Hematopoietic multipotent progenitor cell (in vitro differentiated cells): ENCODE data around the gene MTHFD1L. TPM values are rescaled to one million over a fixed set of nuclear protein-coding genes. Genes with fewer than 3 reads are reported as not detected.
"Not testable (repeated sequence)": the region's sequence is repeated elsewhere in the genome, so short reads cannot be mapped to it uniquely, and the experiment has no call there.

Experiments used
- DNase-seq, 3 donors: peaks; one replicate each; pipeline ENCODE4 v3.0.0-alpha.2; 2011 to 2015; ENCODE audit warnings: low read depth in 2 of 3, low spot score in 2 of 3
- total RNA-seq: library from RNA; depleted of rRNA; stranded (reverse); fragments of >200 nt; gene quantifications from one replicate; pipeline ENCODE4 v1.2.3, GENCODE V29; 2012

The MTHFD1L gene
- total RNA-seq, 1 donor = 9.2 TPM

- DNase-seq = not testable (repeated sequence)
Observed at GRCh38 chr6:151036211-151036721, 170.8 kb downstream of the MTHFD1L start.

DNA sequence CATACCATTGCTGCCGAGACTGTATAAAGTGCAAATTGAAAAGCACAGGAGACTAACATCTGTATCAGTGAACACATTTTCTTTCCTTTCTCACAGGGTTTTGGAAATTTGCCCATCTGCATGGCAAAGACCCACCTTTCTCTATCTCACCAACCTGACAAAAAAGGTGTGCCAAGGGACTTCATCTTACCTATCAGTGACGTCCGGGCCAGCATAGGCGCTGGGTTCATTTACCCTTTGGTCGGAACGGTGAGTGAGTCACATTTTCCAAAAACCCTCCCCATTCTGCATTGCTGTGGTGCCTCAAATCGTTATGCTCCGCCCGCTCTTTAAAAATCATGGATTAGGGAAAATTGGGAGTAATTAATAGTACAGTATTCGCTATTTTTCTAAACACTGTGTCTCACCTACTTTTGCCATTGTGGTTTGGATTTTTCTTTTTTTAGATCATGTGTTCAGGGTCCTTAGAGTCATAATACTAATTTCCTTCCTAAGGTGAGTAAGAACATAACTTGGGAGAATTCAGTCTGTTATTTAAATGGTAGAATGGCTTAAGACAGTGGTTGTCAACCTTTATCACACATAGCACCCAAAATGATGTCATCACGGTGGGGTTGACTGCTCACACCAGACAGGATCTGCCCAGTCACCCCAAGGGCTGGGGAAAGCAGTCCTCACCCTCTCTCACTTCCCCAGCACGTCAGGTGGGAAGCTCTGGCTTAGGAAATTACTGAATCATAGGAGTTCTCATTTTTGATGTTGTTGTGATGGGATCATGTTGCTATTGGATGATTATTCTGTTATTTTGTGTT is 171.6 kb downstream of the MTHFD1L start:
- no peak for DNase-seq

DNA sequence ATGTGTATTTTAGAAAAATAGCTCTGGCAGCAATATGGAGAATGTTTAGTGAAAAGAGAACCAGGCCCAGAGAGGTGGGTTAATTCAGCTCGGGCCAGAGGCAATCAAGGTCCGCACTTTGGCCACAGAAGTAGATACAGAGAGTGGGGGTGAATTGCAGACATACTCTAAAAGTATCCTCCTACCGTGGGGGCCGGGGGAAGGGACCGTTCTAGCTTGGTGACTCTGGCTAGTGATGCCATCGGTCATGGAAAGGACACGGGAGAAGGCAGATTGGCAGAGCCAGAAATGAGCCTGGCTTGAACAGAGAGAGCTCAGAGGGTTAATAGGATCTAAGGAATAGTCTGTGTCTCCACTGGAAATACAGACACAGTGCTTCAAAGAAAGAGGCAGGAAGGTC is 173.1 kb downstream of the MTHFD1L start:
- DNase-seq = no peak

- peak in 2 of 3 donors; percentile 82 to 88 for DNase-seq
Observed at GRCh38 chr6:151040888-151041521, 175.5 kb downstream of the MTHFD1L start.

- no peak for DNase-seq
Observed at GRCh38 chr6:151041686-151042085, 176.2 kb downstream of the MTHFD1L start.

- not testable (repeated sequence) for DNase-seq
Observed at GRCh38 chr6:151042911-151043330, 177.4 kb downstream of the MTHFD1L start.

- no peak for DNase-seq
Observed at GRCh38 chr6:151043944-151044343, 178.4 kb downstream of the MTHFD1L start.

DNA sequence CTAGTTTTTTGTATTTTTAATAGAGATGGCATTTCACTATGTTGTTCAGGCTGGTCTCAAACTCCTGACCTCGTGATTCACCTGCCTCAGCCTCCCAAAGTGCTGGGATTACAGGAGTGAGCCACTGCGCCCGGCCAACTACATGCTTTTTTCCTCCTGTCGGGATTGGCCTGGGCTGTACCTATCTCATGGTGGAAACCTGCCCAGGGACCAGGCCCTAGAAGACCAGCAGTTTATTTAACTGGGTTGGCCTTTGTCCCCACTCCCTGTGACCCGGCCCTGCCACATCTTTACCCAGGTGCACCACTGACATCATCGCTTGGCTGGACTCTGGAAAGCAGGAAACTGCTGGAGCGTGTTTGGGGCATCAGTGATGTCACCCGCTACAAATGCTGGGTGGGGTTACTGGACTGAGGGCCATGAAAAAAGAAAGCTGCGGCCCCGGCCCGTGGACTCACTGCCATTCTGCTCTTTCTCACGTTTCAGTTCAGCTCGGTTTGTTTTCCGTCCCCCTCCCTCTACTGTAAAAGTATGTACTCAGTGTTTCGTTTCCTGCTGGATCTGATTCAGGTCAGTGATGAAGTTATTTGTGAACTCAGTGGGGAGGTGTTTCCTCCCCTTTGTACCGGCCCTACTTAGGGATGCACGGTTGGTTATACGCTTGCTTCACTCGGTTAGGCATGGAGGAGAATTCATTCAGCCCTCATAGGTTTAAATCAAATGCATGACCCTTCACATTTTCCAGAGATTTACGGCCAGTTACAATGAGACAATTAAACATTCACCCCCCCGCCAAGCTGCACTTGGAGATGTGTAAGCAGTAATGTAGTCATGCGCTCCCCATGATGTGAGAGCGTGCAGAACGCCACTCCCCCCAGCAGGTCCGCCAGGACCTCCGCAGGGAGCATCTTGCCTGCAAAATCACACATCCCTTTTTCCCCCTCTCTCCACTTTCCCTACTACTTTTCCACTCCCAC is 179.3 kb downstream of the MTHFD1L start:
- no peak for DNase-seq

DNA sequence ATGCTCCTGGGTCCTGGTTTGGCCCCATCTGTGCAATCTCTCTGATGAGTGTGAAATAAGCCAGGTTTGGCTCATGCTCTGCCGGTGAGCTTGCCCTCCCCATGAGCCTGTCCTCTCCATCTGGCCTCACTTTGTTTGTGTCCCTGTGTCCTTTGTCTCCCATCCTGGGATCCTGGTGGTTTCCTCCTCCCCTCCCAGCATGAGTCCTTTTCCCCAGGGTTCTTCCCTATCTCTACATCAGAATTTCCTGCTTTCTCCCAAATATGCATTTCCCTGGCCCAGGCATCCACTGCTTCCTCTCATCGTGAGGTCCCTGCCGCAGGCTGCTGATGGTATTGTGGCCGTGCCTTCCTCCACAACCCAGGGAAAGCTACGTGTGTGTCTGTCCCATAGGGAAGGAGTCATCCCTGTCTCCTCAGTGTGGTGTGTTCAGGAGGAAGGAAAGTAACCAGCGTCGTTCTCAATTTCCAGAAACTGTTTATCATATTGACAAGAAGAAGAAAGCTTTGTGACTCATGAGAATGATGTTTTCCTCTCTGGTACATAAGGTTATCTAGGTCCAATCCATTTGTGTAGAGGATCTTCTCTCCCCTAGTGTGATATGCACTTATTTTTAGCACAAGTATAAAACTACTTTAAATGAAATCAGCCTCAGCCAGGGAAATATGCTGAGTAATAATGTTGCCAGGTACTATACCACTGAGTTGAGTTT is 180.2 kb downstream of the MTHFD1L start:
- not testable (repeated sequence) for DNase-seq

DNA sequence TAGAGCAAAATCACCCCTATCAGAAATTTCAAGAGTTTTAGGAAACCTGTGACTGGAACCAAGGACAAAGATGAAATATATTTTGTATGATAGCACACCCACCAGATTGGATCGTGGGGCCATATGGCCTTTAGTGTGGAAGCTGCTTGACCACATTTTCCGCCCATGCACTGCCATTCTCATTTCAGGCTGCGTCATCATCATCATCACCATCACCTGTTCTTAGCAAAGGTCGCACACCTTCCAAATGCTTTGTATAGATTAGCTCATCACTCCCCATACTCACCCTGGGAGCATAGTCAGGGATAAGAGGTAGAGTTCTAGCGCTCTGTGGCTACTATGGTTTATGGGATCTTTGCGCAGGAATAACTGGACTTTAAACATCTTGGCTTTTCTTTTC is 185.7 kb downstream of the MTHFD1L start:
- DNase-seq = no peak

- DNase-seq = no peak
Observed at GRCh38 chr6:151052021-151052646, 186.6 kb downstream of the MTHFD1L start.

DNA sequence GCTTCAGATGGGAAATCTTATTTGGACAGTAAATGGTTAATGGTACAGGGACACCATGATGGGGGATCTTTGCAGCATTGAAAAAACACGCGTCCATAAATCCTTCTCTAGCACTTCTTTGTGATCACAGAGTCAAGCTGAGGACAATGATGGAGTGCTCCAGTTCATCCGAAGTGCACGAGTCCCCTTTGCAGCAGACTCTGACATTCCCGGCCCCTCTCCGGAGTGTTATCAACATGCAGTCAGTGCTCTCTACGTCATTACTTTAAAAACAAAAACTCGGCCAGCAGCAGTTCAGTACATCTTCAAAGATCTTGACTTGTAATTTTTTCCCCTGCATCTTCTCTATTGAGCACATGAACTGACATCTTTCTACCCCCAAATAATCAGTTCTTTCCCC is 188.8 kb downstream of the MTHFD1L start:
- no peak for DNase-seq

- no peak for DNase-seq
Observed at GRCh38 chr6:151056230-151056907, 190.9 kb downstream of the MTHFD1L start.

DNA sequence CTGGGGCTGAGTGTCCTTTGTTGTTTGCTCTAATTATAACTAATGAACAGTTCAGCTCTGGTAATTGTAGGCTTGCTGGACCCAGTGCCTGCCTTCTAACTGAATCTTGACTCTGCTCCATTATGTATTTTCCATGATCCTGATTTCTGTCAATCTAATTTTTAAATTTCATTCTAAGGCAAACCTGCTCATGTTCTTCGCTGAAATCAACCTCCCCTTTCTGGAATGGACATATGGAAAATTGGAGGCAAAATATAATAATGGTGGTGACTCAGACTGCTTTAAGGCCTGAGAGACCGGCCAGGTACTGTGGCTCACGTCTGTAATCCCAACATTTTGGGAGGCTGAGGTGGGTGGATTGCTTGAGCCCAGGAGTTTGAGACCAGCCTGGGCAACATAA is 191.6 kb downstream of the MTHFD1L start:
- DNase-seq = no peak

DNA sequence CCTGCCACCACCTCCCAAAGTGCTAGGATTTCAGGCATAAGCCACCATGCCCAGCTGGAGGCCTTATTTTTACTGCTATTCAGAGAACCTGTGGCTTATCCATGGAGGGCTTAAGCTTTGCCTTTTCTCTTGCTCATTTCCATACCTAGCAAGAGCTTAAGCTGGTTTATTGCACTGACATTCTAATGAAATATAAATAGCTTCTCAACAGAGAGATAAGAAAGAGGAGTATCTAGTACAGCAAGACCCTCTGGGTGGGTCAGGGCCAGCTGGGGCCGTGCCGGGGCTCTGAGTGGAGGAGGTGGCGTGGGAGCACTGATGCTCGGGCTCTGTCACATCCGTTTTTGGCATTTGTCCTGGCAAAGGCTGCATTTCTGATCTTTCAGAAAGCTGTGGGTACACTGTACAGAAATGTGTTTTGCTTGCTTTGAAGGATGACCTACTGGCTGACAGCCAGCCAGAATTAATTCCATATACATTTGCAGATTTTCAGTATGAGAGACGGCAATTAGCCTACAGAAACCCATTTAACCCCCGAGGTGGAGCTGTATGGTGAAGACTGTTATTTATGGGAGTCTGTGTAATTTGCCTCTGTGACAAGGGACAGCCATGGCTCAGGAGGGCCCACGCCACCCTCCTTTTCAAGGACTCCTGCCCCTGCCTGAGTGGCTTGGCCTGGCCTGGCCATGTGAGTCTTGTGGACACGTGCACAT is 192.7 kb downstream of the MTHFD1L start:
- no peak for DNase-seq

- peak in 2 of 3 donors; percentile 36 to 68 for DNase-seq
Observed at GRCh38 chr6:151059612-151060095, 194.2 kb downstream of the MTHFD1L start.

- DNase-seq = no peak
Observed at GRCh38 chr6:151060096-151060765, 194.7 kb downstream of the MTHFD1L start.
